NCI-H748 (cell line): ENCODE results near the gene PTCD1.
"Not testable (repeated sequence)": the region's sequence is repeated elsewhere in the genome, so short reads cannot be mapped to it uniquely, and the experiment has no call there.

Experiments
- DNase-seq: peaks from one replicate; lab custom pipeline; 2025; ENCODE audit not compliant: unreplicated experiment; lab: John Stamatoyannopoulos, UW

Gene PTCD1

DNA sequence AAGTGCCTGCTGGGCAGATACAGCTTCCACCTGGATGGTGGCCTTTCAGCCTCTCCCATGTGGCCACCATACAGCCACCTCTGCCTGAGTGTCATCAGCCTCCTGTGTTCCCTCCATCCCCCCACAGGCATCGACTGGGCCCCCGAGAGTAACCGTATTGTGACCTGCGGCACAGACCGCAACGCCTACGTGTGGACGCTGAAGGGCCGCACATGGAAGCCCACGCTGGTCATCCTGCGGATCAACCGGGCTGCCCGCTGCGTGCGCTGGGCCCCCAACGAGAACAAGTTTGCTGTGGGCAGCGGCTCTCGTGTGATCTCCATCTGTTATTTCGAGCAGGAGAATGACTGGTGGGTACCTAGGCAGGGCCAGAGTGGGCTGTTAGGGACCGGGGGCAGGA is 50.7 kb downstream of the PTCD1 start:
- DNase-seq = no peak

GRCh38 chr7:99387239-99387635 is 51.4 kb downstream of the PTCD1 start:
- not testable (repeated sequence) for DNase-seq

GRCh38 chr7:99386584-99387238 is 51.9 kb downstream of the PTCD1 start:
- DNase-seq = peak; percentile 25

DNA sequence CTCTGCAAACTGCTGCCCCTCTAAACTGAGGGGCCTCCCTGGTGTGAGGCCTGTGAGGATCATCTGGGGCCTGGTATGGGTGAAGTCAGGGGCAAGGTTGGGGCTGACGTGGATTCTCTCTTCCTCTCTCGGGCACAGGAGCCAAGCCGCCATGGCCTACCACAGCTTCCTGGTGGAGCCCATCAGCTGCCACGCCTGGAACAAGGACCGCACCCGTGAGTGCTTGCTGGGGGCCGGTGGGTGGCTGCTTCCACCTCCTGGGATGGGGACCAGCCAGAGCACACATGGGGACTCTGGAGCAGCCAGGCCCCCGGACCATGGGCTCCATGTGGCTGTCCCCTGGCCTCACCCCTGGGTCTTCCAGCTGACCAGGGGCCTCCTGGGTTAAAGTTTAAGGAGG is 53.0 kb downstream of the PTCD1 start:
- DNase-seq = no peak

DNA sequence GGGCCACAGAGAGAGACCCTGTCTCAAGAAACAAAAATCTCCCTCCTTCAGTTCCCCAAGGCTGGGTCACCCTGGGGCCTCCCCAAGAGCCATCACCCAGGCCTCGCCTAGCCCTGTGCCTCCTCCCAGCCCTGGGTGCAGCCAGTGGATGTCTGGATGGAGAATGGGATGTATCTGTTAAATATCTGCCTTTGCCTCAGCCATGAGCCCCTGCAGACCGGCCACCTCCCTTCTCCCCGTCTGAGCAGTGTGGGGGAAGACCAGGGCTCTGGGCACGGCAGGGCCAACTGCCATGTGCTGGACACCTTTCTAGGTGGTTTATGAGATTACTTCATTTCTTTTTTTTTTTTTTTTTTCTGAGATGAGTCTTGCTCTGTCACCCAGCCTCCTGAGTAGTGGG is 54.1 kb downstream of the PTCD1 start:
- no peak for DNase-seq

DNA sequence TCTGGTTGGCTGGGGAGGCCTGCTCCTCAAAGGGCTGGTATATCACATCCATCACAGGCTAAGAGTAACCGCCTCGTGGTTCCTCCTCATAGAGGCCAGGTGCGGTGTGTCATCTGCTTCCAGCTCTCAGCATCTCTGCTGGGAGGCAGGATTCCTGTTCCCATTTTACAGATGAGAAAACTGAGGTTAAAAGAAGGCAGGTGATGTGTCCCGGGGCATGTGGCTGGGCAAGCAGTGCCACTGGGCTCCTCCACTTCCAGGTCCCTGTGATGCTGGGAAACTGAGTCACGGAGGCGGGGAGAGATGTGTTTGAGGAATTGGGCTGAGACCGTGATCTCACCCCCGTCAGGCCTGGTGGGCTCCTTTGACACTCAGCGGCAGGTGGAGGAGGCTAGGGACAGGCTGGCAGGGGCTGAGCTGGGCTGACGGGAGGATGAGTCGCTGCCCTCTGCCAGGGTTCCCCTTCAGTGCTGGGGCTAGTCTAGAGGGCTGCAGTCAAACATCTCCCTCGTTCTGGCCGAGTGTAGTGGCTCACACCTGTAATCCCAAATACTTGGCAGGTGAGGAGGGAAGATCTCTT is 54.7 kb downstream of the PTCD1 start:
- no peak for DNase-seq

GRCh38 chr7:99383203-99383602 is 55.4 kb downstream of the PTCD1 start:
- DNase-seq = no peak

DNA sequence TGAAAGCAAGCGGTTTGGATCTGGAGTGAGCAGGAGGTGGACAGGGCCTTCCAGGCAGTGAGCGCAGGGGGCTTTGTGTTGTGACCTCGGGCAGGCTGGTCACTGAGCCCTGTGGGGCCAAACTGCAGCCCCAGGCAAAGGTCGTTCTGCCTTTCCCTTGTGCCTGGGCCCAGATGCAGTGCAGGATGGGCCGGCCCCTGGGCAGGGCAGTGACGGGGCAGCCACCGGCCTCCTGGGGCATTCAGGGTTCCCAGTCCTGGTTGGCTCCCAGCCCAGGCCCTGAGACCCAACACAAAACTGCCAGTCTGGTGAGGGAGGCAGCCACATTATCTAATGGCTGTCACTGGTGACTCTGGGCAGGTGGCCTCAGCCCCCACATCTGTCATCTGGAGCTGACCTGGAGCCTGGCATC is 56.9 kb downstream of the PTCD1 start:
- DNase-seq = no peak

GRCh38 chr7:99380823-99381663 is 57.6 kb downstream of the PTCD1 start:
- DNase-seq = no peak

DNA sequence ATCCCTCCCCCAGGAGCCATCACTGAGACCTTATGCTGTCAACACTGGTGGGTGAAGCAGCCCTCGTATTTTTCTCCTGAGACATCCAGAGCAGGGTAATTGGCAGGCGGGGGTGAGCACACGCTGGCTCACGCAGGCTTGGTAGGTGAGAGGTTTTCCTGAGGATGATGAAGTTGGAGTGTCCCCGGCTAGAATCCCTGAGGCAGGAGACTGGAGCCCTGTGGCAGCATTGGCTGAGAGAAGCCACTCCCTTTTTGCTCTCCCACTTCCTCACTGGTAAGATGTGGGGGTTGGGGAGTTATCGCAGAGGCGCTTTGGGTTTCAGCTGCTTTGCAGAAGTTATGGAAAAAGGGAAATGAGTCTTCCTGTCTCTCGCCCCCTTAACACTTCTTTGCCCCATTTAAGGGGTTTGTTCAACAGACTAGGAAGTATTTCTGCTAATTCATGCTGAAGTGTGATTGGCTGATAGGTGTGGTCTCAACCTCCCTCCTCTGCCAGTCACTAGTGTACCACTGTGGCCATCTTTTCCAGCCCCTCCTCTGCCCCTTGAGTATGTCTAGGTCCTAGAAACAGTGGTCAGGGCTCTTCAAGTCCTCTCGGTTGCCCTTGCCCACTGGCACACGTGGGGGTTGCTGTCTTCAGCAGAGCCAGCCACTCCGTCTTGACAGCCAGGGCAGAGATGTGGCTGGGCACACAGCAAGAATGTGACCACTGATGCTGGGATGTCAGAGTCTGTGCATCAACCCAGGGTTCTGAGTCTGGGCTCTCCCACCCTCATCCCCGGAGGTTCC is 58.4 kb downstream of the PTCD1 start:
- DNase-seq = no peak

GRCh38 chr7:99379693-99380031 is 58.9 kb downstream of the PTCD1 start:
- DNase-seq = not testable (repeated sequence)

DNA sequence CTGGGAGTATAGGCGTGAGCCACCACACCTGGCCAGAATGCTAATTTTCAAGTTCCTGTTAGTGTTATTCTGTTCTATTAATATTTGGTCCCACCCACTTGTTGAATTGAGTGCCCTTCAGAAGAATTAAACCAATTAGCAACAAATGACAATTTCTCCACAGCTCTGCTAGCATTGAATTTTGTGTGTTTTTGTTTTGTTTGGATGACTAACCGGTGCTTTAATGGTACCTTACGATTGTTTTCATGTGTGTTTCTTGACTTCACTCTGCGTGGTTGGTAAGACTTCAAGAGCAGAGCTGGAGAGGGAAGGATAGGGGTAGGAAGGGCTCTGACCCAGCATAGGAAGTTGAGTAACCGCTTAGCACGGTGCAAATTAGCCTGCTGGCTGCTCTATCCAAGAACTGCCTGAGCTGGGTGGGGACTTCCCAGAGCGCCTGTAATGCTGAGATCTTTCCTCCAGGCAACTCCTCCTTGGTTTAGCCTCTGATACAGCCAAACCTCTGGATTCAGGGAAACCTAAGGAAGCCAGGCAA is 59.5 kb downstream of the PTCD1 start:
- no peak for DNase-seq

DNA sequence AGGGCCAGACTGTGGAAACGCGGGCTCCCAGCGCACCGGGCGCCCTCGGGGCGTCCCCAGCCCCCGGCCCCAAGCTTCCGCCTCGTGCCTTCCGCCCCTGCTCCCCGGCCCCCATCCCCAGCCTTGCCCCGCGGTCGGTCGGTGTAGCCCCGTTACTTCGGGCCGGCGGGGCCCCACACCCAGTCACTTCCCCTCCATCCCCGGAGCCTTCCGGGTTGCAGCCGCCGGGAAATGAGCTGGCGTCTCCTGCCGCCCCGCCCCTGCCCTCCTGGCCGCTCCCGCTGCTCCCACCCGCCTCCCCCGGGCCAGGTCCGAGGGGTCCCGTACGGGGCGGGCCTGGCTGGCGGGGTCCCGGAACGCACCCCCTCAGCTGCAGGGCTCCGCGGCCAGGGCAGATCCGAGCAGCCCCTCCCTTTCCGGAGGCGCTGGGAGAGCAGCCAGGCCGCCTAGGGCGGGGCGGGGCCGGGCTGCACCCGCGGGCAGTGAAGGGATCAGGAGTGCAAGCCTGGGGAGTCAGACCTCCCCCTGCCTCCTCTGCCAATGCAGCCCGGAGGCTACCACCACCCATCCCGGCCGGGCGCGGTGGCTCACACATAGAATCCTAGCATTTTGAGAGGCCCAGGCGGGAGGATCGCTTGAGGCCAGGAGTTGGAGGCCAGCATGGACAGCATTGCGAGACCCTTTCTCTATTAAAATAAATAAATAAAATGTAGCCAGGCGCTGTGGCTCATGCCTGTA is 63.4 kb downstream of the PTCD1 start:
- DNase-seq = peak; percentile 68

- DNase-seq = peak; percentile 82
These were observed 64.2 kb downstream of the PTCD1 start, which contains the start of gene ARPC1B for GRCh38 chr7:99374111-99375064. Gene ARPC1B, plus strand, starts transcription at chr7:99374730. Its CDS starts 10,985 bp downstream, at chr7:99385715.

- DNase-seq = no peak
These were observed 65.2 kb downstream of the PTCD1 start for GRCh38 chr7:99373091-99374066.

DNA sequence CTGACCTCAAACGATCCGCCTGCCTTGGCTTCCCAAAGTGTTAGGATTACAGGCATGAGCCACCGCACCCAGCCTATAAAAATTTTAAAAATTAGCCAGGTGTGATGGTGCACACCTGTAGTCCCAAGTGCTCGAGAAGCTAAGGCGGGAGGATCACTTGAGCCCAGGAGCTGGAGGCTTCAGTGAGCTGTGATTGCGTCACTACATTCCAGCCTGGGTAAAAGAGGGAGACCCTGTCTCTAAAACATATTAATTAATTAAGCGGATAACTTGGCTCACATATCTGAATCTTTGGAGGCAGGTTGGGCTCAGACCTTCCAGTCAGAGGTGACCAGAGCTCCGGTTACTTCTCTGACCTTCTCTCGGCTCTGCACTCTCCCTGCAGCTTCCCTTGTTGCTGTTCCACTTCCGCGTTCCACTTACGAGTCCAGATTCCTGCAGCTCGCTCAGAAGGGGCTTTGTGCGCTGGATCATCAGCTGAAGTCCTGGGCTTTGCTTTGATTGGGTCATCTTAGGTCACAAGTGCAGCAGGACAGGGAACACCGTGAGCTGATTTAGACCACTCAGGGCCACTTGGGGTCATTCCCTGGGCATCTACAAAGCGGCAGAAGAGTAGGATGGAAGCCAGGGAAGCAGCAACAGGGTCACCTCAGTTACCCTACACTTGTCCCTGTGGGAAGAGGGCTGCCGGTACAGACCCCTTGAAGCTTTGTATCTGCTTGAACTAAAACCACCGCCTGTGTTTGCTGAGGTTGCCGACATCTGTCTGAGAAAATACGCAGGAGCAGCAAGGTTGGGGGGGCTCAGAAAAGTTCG is 66.1 kb downstream of the PTCD1 start:
- DNase-seq = no peak

DNA sequence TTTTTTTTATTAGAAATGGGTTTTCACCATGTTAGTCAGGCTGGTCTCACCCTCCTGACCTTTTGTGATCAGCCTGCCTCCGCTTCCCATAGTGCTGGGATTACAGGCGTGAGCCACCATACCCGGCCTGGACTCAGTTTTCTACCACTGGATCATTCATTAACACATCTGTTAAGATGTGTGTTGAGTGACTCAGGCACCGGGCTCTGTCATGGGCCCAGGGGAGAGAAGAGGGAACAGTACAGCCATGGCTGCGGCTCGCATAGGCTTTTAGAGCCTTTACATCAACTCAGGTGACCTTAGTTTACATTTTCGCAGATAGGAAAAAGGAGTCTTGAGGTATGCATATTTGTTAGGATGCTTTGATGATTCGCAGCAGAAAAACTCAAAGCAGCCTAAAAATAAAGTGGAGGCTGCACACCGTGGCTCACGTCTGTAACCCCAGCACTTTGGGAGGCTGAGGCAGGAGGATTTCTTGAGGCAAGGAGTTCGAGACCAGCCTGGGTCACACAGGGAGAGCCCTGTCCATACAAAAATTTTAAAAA is 67.2 kb downstream of the PTCD1 start:
- DNase-seq = no peak
